Measurements from ENCODE around the gene CIB4.

The CIB4 gene

DNA sequence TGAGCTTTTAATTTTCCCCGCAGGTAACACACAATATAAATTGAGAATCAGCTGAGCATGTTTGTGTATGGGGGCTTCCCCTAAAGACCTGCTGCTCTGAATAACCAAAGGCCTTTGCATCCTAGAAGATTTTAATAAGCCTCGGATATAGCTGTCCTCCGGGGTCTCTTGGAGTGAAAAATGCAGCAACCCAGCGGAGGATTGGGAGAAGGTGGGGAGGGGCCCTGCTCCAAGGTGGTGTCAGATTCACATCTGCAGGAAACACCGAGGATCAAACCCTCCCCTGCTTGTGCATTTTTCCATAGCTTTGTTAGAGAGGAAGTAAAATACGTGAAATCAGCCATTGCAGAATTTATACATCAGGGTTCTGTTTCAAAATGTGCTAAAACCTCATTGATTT, 100.2 kb downstream of the CIB4 start:
- Histone ChIP-seq H2AFZ (ENCODE audit: low read depth, low read length) (no peak overlapping the region), H3K9ac (ENCODE audit: low read depth, low read length) (no peak overlapping the region), H3K4me1 (ENCODE audit: insufficient read depth, low read length) (no peaks in the 10 kb centered on the region), H3K27me3 (ENCODE audit: insufficient read depth, low read length, poor library complexity) (peaks cover 12% of the 10 kb centered on the region), H3K79me2 (ENCODE audit: insufficient read depth, low read length) (no peaks in the 10 kb centered on the region), H3K9me3 (ENCODE audit: insufficient read depth, low read length, severe bottlenecking) (no peaks in the 10 kb centered on the region), H3K36me3 (ENCODE audit: insufficient read depth, low read length) (no peaks in the 10 kb centered on the region), H3K4me3 (ENCODE audit: low read depth in 1 of 2, low read length in 2 of 2) (no peak overlapping the region), H4K20me1 (ENCODE audit: insufficient read depth, low read length) (no peaks in the 10 kb centered on the region; the same call in 1 of the 2 replicates), H3K4me2 (ENCODE audit: insufficient read depth, low read length) (no peak overlapping the region), H3K27ac (ENCODE audit: low read length) (no peak overlapping the region)
- no peak for TF ChIP-seq EZH2 (IDR thresholded peaks at IDR 0.05; ENCODE audit: borderline replicate concordance, low read depth, low read length, severe bottlenecking)
- TF ChIP-seq, protein P1, sequence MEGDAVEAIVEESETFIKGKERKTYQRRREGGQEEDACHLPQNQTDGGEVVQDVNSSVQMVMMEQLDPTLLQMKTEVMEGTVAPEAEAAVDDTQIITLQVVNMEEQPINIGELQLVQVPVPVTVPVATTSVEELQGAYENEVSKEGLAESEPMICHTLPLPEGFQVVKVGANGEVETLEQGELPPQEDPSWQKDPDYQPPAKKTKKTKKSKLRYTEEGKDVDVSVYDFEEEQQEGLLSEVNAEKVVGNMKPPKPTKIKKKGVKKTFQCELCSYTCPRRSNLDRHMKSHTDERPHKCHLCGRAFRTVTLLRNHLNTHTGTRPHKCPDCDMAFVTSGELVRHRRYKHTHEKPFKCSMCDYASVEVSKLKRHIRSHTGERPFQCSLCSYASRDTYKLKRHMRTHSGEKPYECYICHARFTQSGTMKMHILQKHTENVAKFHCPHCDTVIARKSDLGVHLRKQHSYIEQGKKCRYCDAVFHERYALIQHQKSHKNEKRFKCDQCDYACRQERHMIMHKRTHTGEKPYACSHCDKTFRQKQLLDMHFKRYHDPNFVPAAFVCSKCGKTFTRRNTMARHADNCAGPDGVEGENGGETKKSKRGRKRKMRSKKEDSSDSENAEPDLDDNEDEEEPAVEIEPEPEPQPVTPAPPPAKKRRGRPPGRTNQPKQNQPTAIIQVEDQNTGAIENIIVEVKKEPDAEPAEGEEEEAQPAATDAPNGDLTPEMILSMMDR (IDR thresholded peaks at IDR 0.05; ENCODE audit: borderline replicate concordance, extremely low read depth, low read length, poor library complexity, severe bottlenecking) = no peak
- DNase-seq (no peak), ATAC-seq (ENCODE audit: insufficient read depth, low read depth) (no peak)

DNA sequence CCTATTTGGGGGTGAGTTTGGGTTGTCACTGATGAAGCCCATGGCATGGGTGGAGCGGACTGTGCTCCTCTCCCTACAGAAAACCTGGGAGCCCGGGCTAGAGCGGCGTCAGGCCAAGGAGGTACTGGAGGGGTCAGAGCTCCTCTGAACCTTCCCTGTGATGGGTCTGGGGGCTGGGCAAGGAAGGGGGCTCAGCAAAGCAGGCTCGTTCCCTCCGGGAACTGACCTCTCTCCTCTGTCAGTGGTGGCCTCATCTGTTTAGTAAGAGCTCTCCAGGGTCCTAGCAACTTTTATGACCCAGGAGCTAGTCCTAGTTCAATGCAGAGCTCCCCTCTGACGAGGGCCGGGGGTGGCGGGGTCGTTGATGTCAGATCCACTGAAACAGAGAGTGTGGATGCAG, 100.9 kb downstream of the CIB4 start:
- no peaks in the 10 kb centered on the region; the same call in 1 of the 2 replicates for H4K20me1 ChIP-seq (ENCODE audit: insufficient read depth, low read length)
- TF ChIP-seq, protein P1 (IDR thresholded peaks at IDR 0.05; ENCODE audit: borderline replicate concordance, extremely low read depth, low read length, poor library complexity, severe bottlenecking) = no peak
- TF ChIP-seq EZH2 (IDR thresholded peaks at IDR 0.05; ENCODE audit: borderline replicate concordance, low read depth, low read length, severe bottlenecking) = no peak
- H3K4me3 ChIP-seq (ENCODE audit: low read depth in 1 of 2, low read length in 2 of 2) = no peak overlapping the region
- peaks cover 15% of the 10 kb centered on the region for H3K27me3 ChIP-seq (ENCODE audit: insufficient read depth, low read length, poor library complexity)
- no peaks in the 10 kb centered on the region for H3K9me3 ChIP-seq (ENCODE audit: insufficient read depth, low read length, severe bottlenecking)
- H3K4me1 ChIP-seq (ENCODE audit: insufficient read depth, low read length) = no peaks in the 10 kb centered on the region
- no peak overlapping the region for H3K4me2 ChIP-seq (ENCODE audit: insufficient read depth, low read length)
- H3K36me3 ChIP-seq (ENCODE audit: insufficient read depth, low read length) = no peaks in the 10 kb centered on the region
- H2AFZ ChIP-seq (ENCODE audit: low read depth, low read length) = no peak overlapping the region
- ATAC-seq (ENCODE audit: insufficient read depth, low read depth) = no peak
- no peaks in the 10 kb centered on the region for H3K79me2 ChIP-seq (ENCODE audit: insufficient read depth, low read length)
- no peak for DNase-seq
- H3K9ac ChIP-seq (ENCODE audit: low read depth, low read length) = no peak overlapping the region
- no peak overlapping the region for H3K27ac ChIP-seq (ENCODE audit: low read length)

DNA sequence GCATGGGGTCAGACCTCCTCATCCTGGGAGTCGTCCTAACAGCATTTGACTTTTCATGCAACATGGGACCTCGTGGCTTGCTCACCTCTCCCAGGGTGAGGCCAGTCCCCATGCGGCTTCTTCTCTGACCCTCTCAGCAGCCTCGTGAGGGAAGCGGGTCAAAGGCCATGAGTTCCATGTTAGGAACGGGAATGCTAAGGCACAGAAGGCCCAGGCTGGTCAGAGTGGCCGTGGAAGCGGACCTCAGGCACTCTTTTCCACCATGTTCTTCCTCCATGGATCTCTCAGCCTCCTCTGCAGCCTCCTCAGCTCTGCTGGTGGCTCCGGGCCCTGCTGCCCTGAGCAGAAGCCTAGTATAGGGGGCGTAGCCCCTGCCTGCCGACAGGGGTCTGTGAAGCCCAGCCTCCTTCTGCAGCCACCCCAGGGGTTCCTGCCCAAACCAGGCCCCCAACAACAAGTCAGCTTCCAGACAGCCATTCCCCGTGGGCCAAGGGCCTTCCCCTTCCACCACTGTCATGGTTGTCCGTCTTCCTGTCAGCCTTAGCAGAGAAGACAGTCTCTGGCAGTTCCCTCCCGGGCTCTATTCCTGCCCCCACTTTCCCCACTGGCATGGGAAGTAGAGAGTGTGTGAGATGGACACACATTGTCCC, 103.2 kb downstream of the CIB4 start:
- Histone ChIP-seq H3K36me3 (ENCODE audit: insufficient read depth, low read length) (no peaks in the 10 kb centered on the region), H3K27me3 (ENCODE audit: insufficient read depth, low read length, poor library complexity) (peaks cover 12% of the 10 kb centered on the region), H2AFZ (ENCODE audit: low read depth, low read length) (no peak overlapping the region), H3K9me3 (ENCODE audit: insufficient read depth, low read length, severe bottlenecking) (no peaks in the 10 kb centered on the region), H3K4me2 (ENCODE audit: insufficient read depth, low read length) (no peak overlapping the region), H3K9ac (ENCODE audit: low read depth, low read length) (no peak overlapping the region), H3K4me1 (ENCODE audit: insufficient read depth, low read length) (no peaks in the 10 kb centered on the region), H3K79me2 (ENCODE audit: insufficient read depth, low read length) (no peaks in the 10 kb centered on the region), H4K20me1 (ENCODE audit: insufficient read depth, low read length) (no peaks in the 10 kb centered on the region; the same call in 1 of the 2 replicates), H3K4me3 (ENCODE audit: low read depth in 1 of 2, low read length in 2 of 2) (no peak overlapping the region), H3K27ac (ENCODE audit: low read length) (no peak overlapping the region)
- no peak for ATAC-seq (ENCODE audit: insufficient read depth, low read depth)
- DNase-seq = no peak
- TF ChIP-seq EZH2 (IDR thresholded peaks at IDR 0.05; ENCODE audit: borderline replicate concordance, low read depth, low read length, severe bottlenecking) = no peak
- TF ChIP-seq, protein P1 (IDR thresholded peaks at IDR 0.05; ENCODE audit: borderline replicate concordance, extremely low read depth, low read length, poor library complexity, severe bottlenecking) = no peak

All from DND-41 (cell line).